AG09309 (cell line): ENCODE measurements around the gene FAM237B.

Experiments
- DNase-seq: peaks from one replicate; pipeline ENCODE4 v3.0.0-alpha.2; 2010; ENCODE audit warnings: low read depth
- H3K4me3 ChIP-seq: 2 replicates; pipeline ENCODE4 v1.5.1; 2011; ENCODE audit warnings: mild to moderate bottlenecking, low read depth, low read length, moderate library complexity; ENCODE audit not compliant: control insufficient read depth
- CTCF ChIP-seq: IDR thresholded peaks from 2 replicates; pipeline ENCODE4 v1.5.1; 2011; ENCODE audit warnings: mild to moderate bottlenecking, low read depth, low read length, inconsistent platforms; ENCODE audit not compliant: insufficient read depth, control insufficient read depth; ENCODE audit errors: missing control alignments

The FAM237B gene

GRCh38 chr7:90298145-90299038 lies 22.7 kb downstream of the FAM237B start:
- no peak overlapping the region for H3K4me3 ChIP-seq
- peak; percentile 80 for TF ChIP-seq CTCF
- peak; percentile 44 for DNase-seq

- TF ChIP-seq CTCF, result no peak
- no peak for DNase-seq
- H3K4me3 ChIP-seq, result no peak overlapping the region
These were observed 30.6 kb downstream of the FAM237B start for GRCh38 chr7:90290244-90291113.

- no peak for DNase-seq
- no peak for TF ChIP-seq CTCF
These were observed 33.0 kb downstream of the FAM237B start for GRCh38 chr7:90288154-90288553.

GRCh38 chr7:90276033-90276728 lies 44.9 kb downstream of the FAM237B start:
- TF ChIP-seq CTCF, result no peak
- H3K4me3 ChIP-seq, result no peak overlapping the region
- DNase-seq, result no peak

More at GRCh38 chr7:90288154-90288553, 33.0 kb downstream of the FAM237B start:
- H3K4me3 ChIP-seq, result no peak overlapping the region

GRCh38 chr7:90274161-90274560 lies 46.9 kb downstream of the FAM237B start:
- no peak for TF ChIP-seq CTCF
- no peak for DNase-seq
- no peak overlapping the region for H3K4me3 ChIP-seq

GRCh38 chr7:90272242-90272641 lies 48.9 kb downstream of the FAM237B start:
- H3K4me3 ChIP-seq, result no peak overlapping the region
- DNase-seq, result no peak
- no peak for TF ChIP-seq CTCF
